Testis (tissue), 3 donors: ENCODE data around the gene ASB5. TPM values are rescaled to one million over a fixed set of nuclear protein-coding genes. Genes with fewer than 3 reads are reported as not detected.

Experiments
- DNase-seq: peaks from one replicate; pipeline ENCODE4 v3.0.0-alpha.2; 2019
- H3K27ac ChIP-seq, 2 donors: fragments of 200-600 bp; sonication (generic); one replicate each; pipeline ENCODE4 v1.5.1; 2019
- H3K27me3 ChIP-seq: fragments of 200-600 bp; sonication (generic); one replicate; pipeline ENCODE4 v1.5.1; 2019
- H3K36me3 ChIP-seq: fragments of 200-600 bp; sonication (generic); one replicate; pipeline ENCODE4 v1.5.1; 2017; ENCODE audit warnings: low read depth; ENCODE audit errors: missing control alignments
- H3K4me1 ChIP-seq: fragments of 200-600 bp; sonication (generic); one replicate; pipeline ENCODE4 v1.5.1; 2019
- H3K4me3 ChIP-seq, 2 donors: fragments of 200-600 bp; sonication (generic); one replicate each; pipeline ENCODE4 v1.5.1; 2017 to 2019
- H3K9me3 ChIP-seq: fragments of 200-600 bp; sonication (generic); one replicate; pipeline ENCODE4 v1.5.1; 2017
- CTCF ChIP-seq, 3 experiments: fragments of 450-650 bp in 2 of 3; fragments of 200-600 bp in 1 of 3; sonication (generic) in 1 of 3; IDR thresholded peaks; one replicate each; pipeline ENCODE4 v1.5.1; 2016 to 2019; ENCODE audit warnings: antibody characterized with exemption in 3 of 3, mild to moderate bottlenecking in 2 of 3, moderate library complexity in 1 of 3
- POLR2A ChIP-seq: fragments of 450-650 bp; IDR thresholded peaks from one replicate; pipeline ENCODE4 v1.6.1; 2017; ENCODE audit warnings: antibody characterized with exemption, mild to moderate bottlenecking, moderate library complexity
- WGBS, 2 donors: methylation state at CpG; one replicate each; pipeline ENCODE4 v1.1.5; 2018; 5-methylcytosine and 5-hydroxymethylcytosine counted together
- intact Hi-C: fragments of 100-400 bp; cut with DNase I; formaldehyde crosslinking; loops from one replicate; pipeline ENCODE4 v1.15.1; 2023; ENCODE audit warnings: low total_unique reads
- polyA plus RNA-seq: library from polyadenylated mRNA; stranded (reverse); fragments of 350-450 nt; fragmentation: Illumina TruSeq; extraction: RNeasy Lipid Tissue Mini Kit (QIAGEN cat#74804); gene quantifications from one replicate; pipeline ENCODE4 v1.2.3, GENCODE V29; 2014; ENCODE audit warnings: low read depth, low replicate concordance; ENCODE audit not compliant: insufficient read depth
- total RNA-seq, 2 donors: library from RNA; depleted of rRNA; stranded (reverse); fragments of >200 nt; gene quantifications; one replicate each; pipeline ENCODE4 v1.2.3, GENCODE V29; 2016

Gene ASB5
- total and polyA plus RNA-seq, 3 donors from 2014 or later = 0.99 to 8.3 (median 5.4) TPM

- no peak for DNase-seq
- intact Hi-C loops = no loop called here
- TF ChIP-seq CTCF (IDR thresholded peaks at IDR 0.05) (no peak), POLR2A (no peak)
Observed at GRCh38 chr4:176270669-176271068, 1.6 kb upstream of the ASB5 start.

GRCh38 chr4:176266026-176266425 lies 3.0 kb downstream of the ASB5 start:
- no peak overlapping the region for H3K4me3 ChIP-seq
- WGBS, 2 donors = 85 to 97% methylated on average over 2 of the region's 2 CpGs
- no peak for DNase-seq
- no peak overlapping the region for H3K27ac ChIP-seq
- TF ChIP-seq CTCF (IDR thresholded peaks at IDR 0.05) (no peak), POLR2A (no peak)
- H3K4me1 ChIP-seq = no peaks in the 10 kb centered on the region
- H3K27me3 ChIP-seq = no peaks in the 10 kb centered on the region
- intact Hi-C loops = no loop called here
- H3K36me3 ChIP-seq = no peaks in the 10 kb centered on the region
- H3K9me3 ChIP-seq = no peaks in the 10 kb centered on the region

More at GRCh38 chr4:176270669-176271068, 1.6 kb upstream of the ASB5 start:
- Histone ChIP-seq H3K4me1 (no peaks in the 10 kb centered on the region), H3K9me3 (no peaks in the 10 kb centered on the region), H3K36me3 (no peaks in the 10 kb centered on the region), H3K4me3 (no peak overlapping the region), H3K27me3 (no peaks in the 10 kb centered on the region), H3K27ac (no peak overlapping the region)
- WGBS, 2 donors = 55 to 68% methylated on average over 5 of the region's 5 CpGs

GRCh38 chr4:176262243-176262642 lies 6.8 kb downstream of the ASB5 start:
- DNase-seq = no peak
- H3K27ac ChIP-seq = no peak overlapping the region
- no peaks in the 10 kb centered on the region for H3K4me1 ChIP-seq
- H3K9me3 ChIP-seq = no peaks in the 10 kb centered on the region
- no peak overlapping the region for H3K4me3 ChIP-seq
- no peaks in the 10 kb centered on the region for H3K36me3 ChIP-seq
- H3K27me3 ChIP-seq = no peaks in the 10 kb centered on the region
- TF ChIP-seq POLR2A (no peak), CTCF (IDR thresholded peaks at IDR 0.05) (no peak)
- intact Hi-C loops = no loop called here

GRCh38 chr4:176261481-176261880 lies 7.5 kb downstream of the ASB5 start:
- H3K9me3 ChIP-seq = no peaks in the 10 kb centered on the region
- no peak for DNase-seq
- H3K4me1 ChIP-seq = no peaks in the 10 kb centered on the region
- H3K27me3 ChIP-seq = no peaks in the 10 kb centered on the region
- TF ChIP-seq POLR2A (no peak), CTCF (IDR thresholded peaks at IDR 0.05) (no peak)
- no peak overlapping the region for H3K27ac ChIP-seq
- no peaks in the 10 kb centered on the region for H3K36me3 ChIP-seq
- H3K4me3 ChIP-seq = no peak overlapping the region
- intact Hi-C loops = no loop called here
- 85 to 89% methylated on average over 3 of the region's 3 CpGs for WGBS, 2 donors

- H3K27ac ChIP-seq = no peak overlapping the region
- no peak overlapping the region for H3K4me3 ChIP-seq
- H3K27me3 ChIP-seq = no peaks in the 10 kb centered on the region
- H3K9me3 ChIP-seq = no peaks in the 10 kb centered on the region
- no peaks in the 10 kb centered on the region for H3K36me3 ChIP-seq
- TF ChIP-seq CTCF (IDR thresholded peaks at IDR 0.05) (no peak), POLR2A (no peak)
- DNase-seq = no peak
- H3K4me1 ChIP-seq = no peaks in the 10 kb centered on the region
- intact Hi-C loops = no loop called here
- 74 to 87% methylated on average over 3 of the region's 3 CpGs for WGBS, 2 donors
Observed at GRCh38 chr4:176261018-176261417, 8.0 kb downstream of the ASB5 start.
